Nucleus accumbens (tissue), 56 donors: Measurements from ENCODE around the gene MYZAP.
A peak's percentile ranks its signal among the peaks of the same experiment; 100 is the strongest.

Experiments
- DNase-seq, 56 donors: peaks; one replicate each; lab custom pipeline; 2025; lab: John Stamatoyannopoulos, UW

MYZAP gene

GRCh38 chr15:57654153-57654852, 62.6 kb downstream of the MYZAP start:
- no peak for DNase-seq

DNA sequence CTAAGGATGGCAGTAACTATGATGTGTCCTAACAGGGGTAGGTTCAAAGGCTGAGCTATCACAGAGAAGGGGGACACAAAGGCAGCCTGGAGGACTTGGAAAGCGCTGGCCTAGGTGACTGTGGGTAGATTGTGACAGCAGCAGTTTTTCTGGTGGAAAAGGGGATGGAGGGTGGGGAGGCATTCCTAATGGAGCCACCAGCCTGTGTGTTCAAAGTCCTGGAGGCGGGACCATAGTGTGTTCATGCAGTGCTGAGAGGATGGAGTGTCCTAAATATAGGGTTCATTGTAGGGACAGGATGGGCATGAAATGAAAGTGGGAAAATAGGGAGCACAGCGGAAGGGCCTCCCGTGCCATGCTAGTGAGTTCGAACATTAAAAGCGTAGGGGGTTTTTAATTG, 63.3 kb downstream of the MYZAP start:
- DNase-seq: no peak

GRCh38 chr15:57655809-57656208, 64.1 kb downstream of the MYZAP start:
- DNase-seq: no peak

- no peak for DNase-seq
Measured at GRCh38 chr15:57656434-57656833, 64.7 kb downstream of the MYZAP start.

DNA sequence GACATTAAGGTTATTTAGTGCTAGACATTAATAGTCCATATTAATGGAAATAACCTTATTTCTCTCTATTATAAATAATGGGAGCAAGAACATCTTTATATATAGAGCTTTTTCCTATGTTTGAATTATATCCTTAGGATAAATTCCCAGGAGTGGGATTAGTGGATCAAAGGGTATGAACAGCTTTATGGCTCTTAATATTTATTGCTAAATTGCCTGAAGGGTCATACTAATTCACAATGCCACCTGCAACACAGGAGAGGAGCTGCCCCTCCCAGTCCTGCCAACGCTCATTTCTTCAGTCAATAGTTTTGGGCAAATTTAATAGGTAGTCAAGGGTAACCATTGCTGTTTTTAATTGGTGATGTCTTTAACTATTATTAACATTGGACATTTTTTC, 65.9 kb downstream of the MYZAP start:
- DNase-seq: no peak

DNA sequence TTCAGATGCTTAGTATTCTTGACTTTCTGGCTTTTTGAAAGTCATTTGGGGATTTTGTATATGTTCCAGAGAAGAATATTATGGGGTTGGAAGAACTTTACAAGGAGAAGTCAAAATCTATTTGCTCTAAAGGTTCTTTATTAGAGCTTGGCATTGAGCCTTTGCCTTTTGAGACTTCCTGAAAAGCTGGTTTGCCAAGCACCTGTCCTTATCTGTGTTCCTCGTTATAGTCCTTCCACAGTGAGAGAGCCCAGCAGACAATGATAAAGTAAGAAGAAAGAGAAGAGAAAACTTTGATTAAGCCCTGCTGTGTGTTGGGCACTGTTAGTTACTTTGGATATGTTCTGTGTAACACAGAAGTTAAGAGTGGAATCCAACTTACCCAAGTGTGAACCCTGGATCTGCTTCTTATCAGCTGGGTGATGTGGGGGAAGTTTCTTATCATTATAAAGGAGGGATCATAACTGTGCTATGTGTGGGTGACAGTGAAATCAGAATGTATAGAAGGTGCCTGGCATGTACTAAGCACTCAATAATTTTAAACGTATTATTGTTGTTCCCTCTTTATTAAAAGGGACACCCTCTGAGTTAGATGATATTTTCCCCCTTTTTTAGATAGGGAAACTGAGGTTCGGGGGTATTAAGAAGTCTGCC, 70.5 kb downstream of the MYZAP start:
- no peak for DNase-seq

DNA sequence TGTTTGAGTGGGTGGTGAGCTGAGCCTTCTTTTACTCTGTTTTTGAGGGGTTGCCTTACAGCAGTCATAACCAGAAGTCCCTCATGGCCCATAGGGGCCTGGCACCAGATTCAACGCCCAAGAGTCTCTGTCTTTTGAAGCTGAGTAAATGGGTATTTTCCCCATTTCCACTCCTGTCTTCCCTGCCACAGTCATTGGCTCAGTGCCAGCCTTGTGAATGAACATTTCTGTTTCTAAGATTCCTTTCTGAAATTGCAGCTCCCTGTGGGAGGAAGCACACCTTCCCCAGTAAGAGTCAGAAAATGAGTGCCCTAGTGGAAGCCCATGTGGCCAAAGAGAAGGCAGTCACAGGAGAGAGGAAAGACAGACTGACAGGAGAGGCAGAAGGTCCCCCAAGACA, 71.1 kb downstream of the MYZAP start:
- DNase-seq: peak in 2 of 56 donors; percentile 2 to 16

DNA sequence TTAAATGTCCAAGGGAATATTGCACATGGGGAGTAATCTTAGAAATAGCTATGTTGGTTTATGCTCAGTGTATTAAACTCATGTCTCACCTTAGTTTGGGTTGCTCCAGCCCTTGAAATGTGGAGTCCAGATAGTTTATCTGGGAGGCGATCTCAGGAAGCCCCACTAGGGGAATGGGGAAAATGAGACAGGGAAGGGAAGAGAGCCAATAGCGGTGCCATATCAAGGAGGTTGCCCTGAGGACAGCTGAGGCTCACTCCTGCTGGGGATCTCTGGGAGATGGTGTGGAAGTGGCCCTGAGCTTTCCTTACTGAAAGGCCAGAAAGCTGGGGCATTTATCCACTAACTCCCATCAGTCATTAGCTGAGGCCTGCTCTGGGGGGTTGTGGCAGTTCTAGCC, 71.6 kb downstream of the MYZAP start:
- no peak for DNase-seq

GRCh38 chr15:57665194-57665593, 73.5 kb downstream of the MYZAP start:
- DNase-seq: no peak

DNA sequence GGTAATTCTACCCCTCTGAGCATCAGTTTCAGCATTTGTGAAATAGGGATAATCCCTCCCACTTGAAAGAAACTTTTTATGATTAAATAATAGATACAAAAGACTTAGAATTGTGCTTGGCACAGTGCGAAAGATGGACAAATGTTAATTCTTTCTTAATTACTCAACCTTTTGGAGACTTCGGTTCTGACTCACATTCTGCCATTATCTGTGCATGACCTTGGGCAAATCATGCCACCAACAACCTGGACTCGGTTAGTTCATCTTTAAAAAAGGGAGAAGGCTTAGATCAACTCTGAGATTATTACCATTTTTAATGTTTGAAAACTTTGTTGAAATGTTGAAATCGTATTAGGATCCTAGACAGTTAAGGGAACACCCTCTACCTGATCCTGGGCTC, 74.2 kb downstream of the MYZAP start:
- DNase-seq: no peak

DNA sequence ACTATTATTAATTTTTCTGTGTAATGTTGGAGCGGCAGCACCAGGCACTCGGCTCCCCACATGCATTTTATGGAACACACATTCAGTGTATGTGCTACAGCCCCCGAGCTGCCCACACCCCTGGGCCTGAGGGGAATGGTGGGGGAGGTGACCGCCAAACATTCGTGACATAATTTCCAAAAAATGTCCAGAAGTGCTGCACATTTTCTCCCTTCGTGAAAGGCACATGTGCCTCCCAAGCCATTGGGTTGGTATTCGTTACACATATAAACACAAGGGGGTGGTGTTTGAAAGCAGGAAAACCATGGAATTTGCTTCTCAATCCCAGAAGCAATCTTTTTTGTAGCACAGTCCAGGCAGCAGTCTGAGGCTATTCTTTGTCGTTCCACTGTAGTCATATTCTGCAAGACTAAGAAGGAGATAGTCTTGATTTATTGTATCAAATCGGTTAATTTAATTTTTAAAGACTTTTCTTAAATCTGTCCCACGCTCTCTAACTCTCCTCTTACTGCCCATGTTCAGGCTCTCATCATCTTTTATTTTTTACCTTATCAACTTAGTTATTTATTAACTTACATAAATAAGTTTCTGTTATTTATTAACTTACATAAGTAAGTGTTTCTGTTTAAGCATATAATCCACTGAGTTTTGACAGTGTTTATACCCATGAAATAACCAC, 75.6 kb downstream of the MYZAP start:
- peak in 2 of 56 donors; percentile 19 to 20 for DNase-seq

GRCh38 chr15:57668016-57668415, 76.3 kb downstream of the MYZAP start:
- DNase-seq: no peak

DNA sequence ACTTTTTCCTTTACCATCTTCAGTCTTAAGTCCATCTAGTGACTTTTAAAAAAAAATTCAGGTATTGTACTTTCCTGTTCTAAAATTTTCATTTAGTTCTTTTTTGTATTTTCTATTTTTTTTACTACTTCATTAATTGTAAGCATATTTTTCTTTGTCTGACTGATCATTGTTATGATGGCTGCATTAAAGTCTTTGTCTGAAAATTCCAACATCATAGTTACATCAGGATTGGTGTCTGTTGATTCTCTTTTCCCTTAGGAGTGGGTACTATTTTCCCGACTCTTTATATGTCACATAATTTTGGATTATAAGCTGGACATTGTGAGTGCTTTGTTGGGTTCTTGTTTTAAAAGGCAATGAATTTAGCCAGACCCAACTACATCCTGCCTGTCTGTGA, 79.9 kb downstream of the MYZAP start:
- no peak for DNase-seq

DNA sequence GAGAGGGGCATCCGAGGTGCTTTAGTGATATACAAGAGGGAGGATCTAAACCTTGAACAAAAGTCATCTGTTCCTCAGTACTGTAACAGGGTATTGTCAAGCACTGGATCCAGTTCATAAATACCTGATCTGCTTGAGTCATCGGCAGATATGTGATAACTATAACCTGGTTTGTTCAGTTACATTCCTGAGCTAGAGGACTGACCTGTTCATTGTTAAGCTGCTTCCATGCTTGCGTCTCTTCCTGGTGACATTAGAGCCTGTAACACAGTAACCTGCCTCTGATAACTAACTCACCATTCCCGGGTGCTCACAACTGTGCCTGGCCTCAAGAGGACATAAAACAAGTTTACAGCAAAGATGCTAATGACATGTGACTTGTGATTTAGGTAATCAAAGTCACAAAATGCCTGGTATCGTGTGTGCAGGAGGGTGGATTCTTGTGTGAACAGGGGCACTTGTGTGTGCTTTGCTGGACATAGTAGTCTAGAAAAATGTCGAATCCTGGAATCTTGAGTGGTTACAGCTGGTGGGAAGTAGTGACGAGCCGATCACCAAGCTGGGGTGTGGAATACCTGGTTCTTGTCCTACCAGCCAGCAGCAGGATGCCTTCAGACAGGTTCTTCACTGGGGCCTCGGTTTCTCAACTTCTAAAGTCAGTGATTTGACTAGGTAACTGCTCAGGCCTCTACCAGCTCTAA, 83.9 kb downstream of the MYZAP start:
- DNase-seq: no peak

GRCh38 chr15:57676585-57676984, 84.9 kb downstream of the MYZAP start:
- no peak for DNase-seq

DNA sequence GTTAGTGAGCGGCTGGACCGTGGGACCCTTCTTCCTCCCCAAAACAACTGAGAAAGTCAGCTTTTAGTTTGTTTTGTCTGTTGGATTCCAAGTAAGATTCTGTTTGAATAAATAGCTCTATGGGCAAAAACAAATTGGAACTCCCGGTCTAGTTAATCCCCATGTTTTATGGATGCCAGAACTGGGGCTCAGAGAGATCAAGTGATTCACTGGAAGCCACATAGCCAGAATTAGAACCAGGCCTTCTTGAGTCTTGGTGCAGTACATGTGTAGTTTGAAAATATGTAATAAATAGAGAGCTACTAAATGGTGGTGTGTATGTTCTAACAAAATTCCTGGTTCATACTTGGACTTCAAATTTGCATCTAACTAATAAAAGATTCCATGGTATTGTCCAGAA, 85.5 kb downstream of the MYZAP start:
- DNase-seq: no peak

DNA sequence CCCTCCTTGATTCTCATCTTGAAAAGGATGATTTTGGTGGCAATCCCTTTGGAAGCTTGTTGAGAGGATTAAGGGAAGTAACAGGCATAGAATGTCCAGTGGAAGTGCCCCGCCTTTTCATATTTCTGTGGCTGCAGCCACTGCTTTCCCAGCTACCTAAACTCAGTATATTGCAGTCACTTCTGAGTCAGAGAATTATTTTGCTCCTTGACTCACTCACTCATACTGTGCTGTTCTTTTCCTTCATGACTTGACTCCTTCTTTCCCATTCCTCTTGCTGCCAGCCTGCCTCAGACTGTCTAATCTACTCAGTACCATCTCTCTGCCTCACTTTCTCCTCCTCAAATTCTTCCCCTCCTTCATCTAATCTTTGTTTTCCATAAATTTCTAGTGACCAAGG, 88.3 kb downstream of the MYZAP start:
- no peak for DNase-seq

GRCh38 chr15:57681011-57681410, 89.3 kb downstream of the MYZAP start:
- no peak for DNase-seq

DNA sequence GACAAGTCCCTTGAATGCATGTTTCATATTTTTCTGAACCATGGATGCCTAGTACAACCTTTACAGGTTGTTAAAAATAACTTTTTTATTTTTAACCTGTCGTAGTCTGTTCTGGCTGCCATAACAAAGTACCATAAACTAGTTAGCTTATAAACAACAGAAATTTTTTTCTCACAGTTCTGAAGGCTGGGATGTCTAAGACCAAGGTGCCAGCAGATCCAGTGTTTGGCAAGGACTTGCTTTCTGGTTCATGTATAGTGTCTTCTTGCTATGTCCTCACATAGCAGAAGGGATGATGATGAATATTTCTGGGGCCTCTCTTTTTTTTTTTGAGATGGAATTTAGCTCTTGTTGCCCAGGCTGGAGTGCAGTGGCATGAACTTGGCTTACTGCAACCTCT, 91.8 kb downstream of the MYZAP start:
- no peak for DNase-seq

DNA sequence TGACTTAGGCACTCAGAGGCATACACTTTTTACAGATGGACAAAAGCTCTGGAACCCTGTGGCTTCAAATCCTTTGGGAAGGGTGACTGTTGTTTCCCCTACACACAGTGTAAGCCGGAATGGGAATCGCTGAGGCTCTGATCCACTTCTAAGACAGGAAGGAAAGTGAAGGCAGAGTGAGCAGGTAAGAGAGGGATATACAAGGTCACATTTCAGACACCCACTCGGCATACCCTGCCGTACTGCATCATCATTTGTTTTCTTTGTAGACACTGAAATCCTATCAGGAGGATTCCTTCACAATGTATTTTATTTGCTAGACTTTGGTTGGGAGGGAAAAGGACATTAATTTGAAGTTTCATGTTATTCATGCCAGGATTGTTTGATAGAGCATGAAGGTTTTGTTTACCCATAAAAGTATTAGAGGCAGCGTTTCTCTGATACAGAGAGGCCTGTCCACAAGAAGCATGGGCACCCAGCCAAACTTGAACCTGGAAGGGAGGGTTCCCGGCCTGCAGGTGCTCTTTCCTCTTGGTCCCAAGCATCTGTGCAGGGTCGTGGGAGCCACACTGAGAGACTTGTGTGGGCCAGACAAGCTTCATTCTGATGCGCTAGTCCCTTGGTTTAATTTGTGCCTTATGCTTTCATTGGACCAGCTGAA, 92.9 kb downstream of the MYZAP start:
- no peak for DNase-seq
